K562 (cell line): Measurements from ENCODE around the gene ACSF3. TPM values are rescaled to one million over a fixed set of nuclear protein-coding genes. Genes with fewer than 3 reads are reported as not detected.
A peak's percentile ranks its signal among the peaks of the same experiment; 100 is the strongest.

Experiments
- ATAC-seq: fragments of 200-7000 bp; cut with Tn5 transposase; 3 replicates; pipeline ENCODE4 v1.9.1; 2020; ENCODE audit warnings: moderate library complexity
- BruUV-seq: library from RNA; stranded (reverse); fragments of 400-500 nt; replicated peaks from 2 replicates; lab custom pipeline; 2021; lab: Mats Ljungman, UMichigan
- CTCF ChIA-PET: fragments of 300-600 bp; formaldehyde crosslinking; extraction: SDS; loops from one replicate; lab custom pipeline; 2021; ENCODE audit warnings: low intra/inter-chr PET ratio; lab: Yijun Ruan, JAX
- POLR2A ChIA-PET: fragments of 300-600, 350-650 bp; sonication (Branson Sonifier 250); formaldehyde crosslinking; extraction: SDS; loops from one replicate; lab custom pipeline; 2021; ENCODE audit warnings: antibody characterized with exemption, inconsistent platforms; lab: Yijun Ruan, JAX
- DNase-seq, 4 experiments: peaks; one replicate each; pipeline versions ENCODE4 v3.0.0 to v3.0.0-alpha.2; 2011 to 2018; ENCODE audit warnings: low spot score in 3 of 4, mixed read lengths in 3 of 4; ENCODE audit errors: extremely low read depth in 1 of 4
- FAIRE-seq: peaks from 2 replicates; lab custom pipeline; 2011; peaks lifted over from hg19 to GRCh38; lab: Jason Lieb, UNC
- H2AFZ ChIP-seq: 2 replicates; pipeline ENCODE4 v1.6.0; 2011; ENCODE audit warnings: low read depth, low read length, control low read depth, inconsistent platforms
- H3K27ac ChIP-seq: fragments of 200-600 bp; 3 replicates; pipeline ENCODE4 v1.8.0; 2011; ENCODE audit warnings: low read depth, mild to moderate bottlenecking, control low read depth, inconsistent platforms, low read length, moderate library complexity, mixed read lengths; ENCODE audit errors: extremely low read depth
- H3K27me3 ChIP-seq, 2 experiments: fragments of 300-600 bp in 1 of 2; 2 replicates in 1 of 2; 3 replicates in 1 of 2; pipeline versions ENCODE4 v1.6.0 to v1.8.0; 2011; ENCODE audit warnings: inconsistent platforms in 2 of 2, low read length in 2 of 2, mild to moderate bottlenecking in 1 of 2, mixed read lengths in 1 of 2, moderate library complexity in 1 of 2; ENCODE audit not compliant: control insufficient read depth in 2 of 2, insufficient read depth in 2 of 2
- H3K36me3 ChIP-seq: fragments of 300-600 bp; 3 replicates; pipeline ENCODE4 v1.8.0; 2011; ENCODE audit warnings: mild to moderate bottlenecking, low read length, inconsistent platforms; ENCODE audit not compliant: control insufficient read depth, insufficient read depth
- H3K4me1 ChIP-seq, 2 experiments: fragments of 200-600 bp in 1 of 2; replicated peaks in 1 of 2; 2 replicates in 1 of 2; 3 replicates in 1 of 2; pipeline versions ENCODE4 v1.5.1 to v1.8.0; 2011; ENCODE audit warnings: inconsistent platforms in 2 of 2, low read length in 2 of 2, mild to moderate bottlenecking in 1 of 2, mixed read lengths in 1 of 2, moderate library complexity in 1 of 2; ENCODE audit not compliant: control insufficient read depth in 2 of 2, insufficient read depth in 2 of 2
- H3K4me2 ChIP-seq: 2 replicates; pipeline ENCODE4 v1.6.1; 2011; ENCODE audit warnings: low read length, control low read depth, inconsistent platforms, mixed read lengths; ENCODE audit not compliant: insufficient read depth
- H3K4me3 ChIP-seq: fragments of 200-600 bp; sonication (generic), shearing (Covaris generic); 2 replicates; pipeline ENCODE4 v1.5.1; 2016; ENCODE audit warnings: control low read depth, inconsistent platforms
- H3K79me2 ChIP-seq: fragments of 200-600 bp; 3 replicates; pipeline ENCODE4 v1.8.0; 2011; ENCODE audit warnings: low read length, inconsistent platforms; ENCODE audit not compliant: control insufficient read depth, insufficient read depth
- H3K9ac ChIP-seq, 2 experiments: 2 replicates each; pipeline versions ENCODE4 v1.6.0 to v1.6.1; 2011; ENCODE audit warnings: low read depth in 2 of 2, low read length in 2 of 2, control low read depth in 1 of 2, inconsistent platforms in 1 of 2, mild to moderate bottlenecking in 1 of 2, mixed read lengths in 1 of 2; ENCODE audit not compliant: insufficient read depth in 1 of 2
- H3K9me1 ChIP-seq: one replicate; pipeline ENCODE4 v1.6.0; 2011; ENCODE audit warnings: inconsistent platforms, mild to moderate bottlenecking, low read length, moderate library complexity; ENCODE audit not compliant: control insufficient read depth, insufficient read depth
- H3K9me3 ChIP-seq: replicated peaks from 2 replicates; pipeline ENCODE4 v1.5.1; 2011; ENCODE audit warnings: low read depth, low read length, inconsistent platforms; ENCODE audit not compliant: control insufficient read depth, insufficient read depth
- H4K20me1 ChIP-seq: replicated peaks from 2 replicates; pipeline ENCODE4 v1.6.1; 2011; ENCODE audit warnings: low read length, inconsistent platforms, mixed read lengths; ENCODE audit not compliant: control insufficient read depth, insufficient read depth
- WGBS: fragments of 100-300 bp; shearing (Covaris generic); methylation state at CpG from one replicate; pipeline ENCODE4 v1.1.6; 2016; ENCODE audit warnings: low coverage, mixed read lengths; ENCODE audit not compliant: insufficient coverage; ENCODE audit errors: missing lambda C conversion rate; 5-methylcytosine and 5-hydroxymethylcytosine counted together
- in situ Hi-C: fragments of 300-500 bp; cut with MboI; formaldehyde crosslinking; loops from 4 replicates; pipeline ENCODE4 v1.15.0; 2018; ENCODE audit warnings: inconsistent platforms, mixed read lengths
- intact Hi-C: fragments of 100-400 bp; cut with micrococcal nuclease; formaldehyde crosslinking; loops from 2 replicates; pipeline ENCODE4 v1.14.2; 2022
- polyA plus RNA-seq, 8 experiments: library from polyadenylated mRNA; depleted of rRNA in 4 of 8; stranded (reverse) in 5 of 8; unstranded in 3 of 8; fragments of >200 nt; fragmentation: Nextera tagmentation in 2 of 8; fragmentation: Illumina TruSeq in 1 of 8; extraction: Ambion mirVana in 2 of 8; extraction: Trizol in 1 of 8; gene quantifications; 2 replicates each; pipeline versions ENCODE4 v1.2.1 to v1.2.3, GENCODE V29; 2011 to 2014; ENCODE audit warnings: inconsistent platforms in 1 of 8, missing spikeins in 1 of 8
- total RNA-seq, 7 experiments: library from RNA; depleted of rRNA in 6 of 7; stranded (reverse); fragments of >200 nt in 6 of 7; fragmentation: Illumina TruSeq in 2 of 7; extraction: Trizol in 2 of 7; gene quantifications; 2 replicates each; pipeline versions ENCODE4 v1.2.1 to v1.2.3, GENCODE V29; 2011 to 2021; ENCODE audit warnings: low replicate concordance in 1 of 7
- TF ChIP-seq, protein P1 (sequence below), 2 experiments: IDR thresholded peaks; 2 replicates each; pipeline ENCODE4 v1.6.1; 2011; ENCODE audit warnings: borderline replicate concordance in 1 of 2, control low read depth in 1 of 2, low read depth in 1 of 2, low read length in 1 of 2, mild to moderate bottlenecking in 1 of 2, mixed read lengths in 1 of 2, moderate library complexity in 1 of 2; ENCODE audit not compliant: insufficient read depth in 1 of 2, insufficient read length in 1 of 2, poor library complexity in 1 of 2, severe bottlenecking in 1 of 2; ENCODE audit errors: extremely low read depth in 1 of 2
- TF ChIP-seq, protein P2 (sequence below): sonication (generic); formaldehyde crosslinking; IDR thresholded peaks from 2 replicates; pipeline ENCODE4 v1.8.0; 2022; ENCODE audit warnings: missing genetic modification reagents, mild to moderate bottlenecking, moderate library complexity, borderline replicate concordance

The ACSF3 gene
- total and polyA plus RNA-seq, 9 of the 15 experiments (the other 6 are each of a cell fraction or from before 2014, with no cell fraction given), result 0.77 to 32.8 (median 14.7) TPM

DNA sequence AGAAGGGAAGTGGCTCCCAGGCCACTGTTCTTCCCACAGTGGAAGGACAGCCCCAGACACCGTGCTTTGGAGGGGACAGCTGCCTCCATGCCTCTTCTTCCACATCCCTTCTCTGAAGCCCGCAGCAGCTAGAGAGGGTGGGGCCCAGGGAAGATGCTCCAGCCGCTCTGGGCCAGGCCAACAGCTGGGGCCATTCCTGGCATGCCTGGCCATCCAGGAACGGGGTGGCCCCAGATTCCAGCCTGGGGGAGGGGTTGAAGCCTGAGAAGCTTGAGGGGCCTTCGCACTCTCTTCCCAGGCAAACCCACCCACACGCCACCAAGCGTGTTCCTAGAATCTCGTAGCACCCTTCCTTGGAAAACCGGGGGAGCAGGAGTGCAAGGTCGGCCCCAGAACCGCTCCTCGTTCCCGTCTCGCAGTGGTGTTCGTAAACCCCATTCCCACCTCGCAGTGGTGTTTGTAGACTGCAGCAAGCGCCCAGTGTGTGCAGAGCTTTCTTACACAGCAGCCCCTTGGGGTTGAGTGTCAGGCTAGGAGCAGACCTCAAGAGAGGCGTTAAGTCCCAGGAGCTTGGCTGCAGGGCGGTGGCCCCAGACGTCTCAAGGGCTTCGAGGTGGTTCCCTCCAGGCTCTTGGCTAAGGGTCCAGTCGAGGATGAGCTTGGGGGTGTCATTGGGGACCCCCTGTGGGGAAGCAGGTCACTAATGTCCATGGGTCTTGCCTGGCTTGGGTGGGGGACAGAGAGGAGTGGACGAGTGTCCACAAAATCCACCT, 80.6 kb downstream of the ACSF3 start:
- H3K79me2 ChIP-seq, result no peaks in the 10 kb centered on the region
- ChIA-PET POLR2A (interaction anchor here (0.7 to 1.6 kb wide), 5 partner anchors 9 to 464 kb away, joined by 3 to 6 read pairs (median 3); no protein-coding TSS in a partner anchor), CTCF (no interaction called here)
- H3K27me3 ChIP-seq, result peaks cover 0 to 34% of the 10 kb centered on the region in 2 experiments; a peak in 2 of 5 replicates
- no peaks in the 10 kb centered on the region for H3K9me3 ChIP-seq
- in situ Hi-C loops, result no loop called here
- BruUV-seq, result no TSS peak
- intact Hi-C loops, result no loop called here
- no peak overlapping the region for H3K4me2 ChIP-seq
- H3K4me1 ChIP-seq, result peaks cover 10 to 91% of the 10 kb centered on the region in 2 experiments; a peak in 4 of 5 replicates
- H3K4me3 ChIP-seq, result no peak overlapping the region
- TF ChIP-seq, protein P1, sequence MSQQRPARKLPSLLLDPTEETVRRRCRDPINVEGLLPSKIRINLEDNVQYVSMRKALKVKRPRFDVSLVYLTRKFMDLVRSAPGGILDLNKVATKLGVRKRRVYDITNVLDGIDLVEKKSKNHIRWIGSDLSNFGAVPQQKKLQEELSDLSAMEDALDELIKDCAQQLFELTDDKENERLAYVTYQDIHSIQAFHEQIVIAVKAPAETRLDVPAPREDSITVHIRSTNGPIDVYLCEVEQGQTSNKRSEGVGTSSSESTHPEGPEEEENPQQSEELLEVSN (IDR thresholded peaks at IDR 0.05; ENCODE audit: borderline replicate concordance in 1 of 2, extremely low read depth in 1 of 2, insufficient read depth in 1 of 2, insufficient read length in 1 of 2, low read depth in 1 of 2, low read length in 1 of 2, poor library complexity in 1 of 2, severe bottlenecking in 1 of 2), result peak in 1 of 2 experiments; percentile 30
- TF ChIP-seq, protein P2, sequence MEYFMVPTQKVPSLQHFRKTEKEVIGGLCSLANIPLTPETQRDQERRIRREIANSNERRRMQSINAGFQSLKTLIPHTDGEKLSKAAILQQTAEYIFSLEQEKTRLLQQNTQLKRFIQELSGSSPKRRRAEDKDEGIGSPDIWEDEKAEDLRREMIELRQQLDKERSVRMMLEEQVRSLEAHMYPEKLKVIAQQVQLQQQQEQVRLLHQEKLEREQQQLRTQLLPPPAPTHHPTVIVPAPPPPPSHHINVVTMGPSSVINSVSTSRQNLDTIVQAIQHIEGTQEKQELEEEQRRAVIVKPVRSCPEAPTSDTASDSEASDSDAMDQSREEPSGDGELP (CRISPR knock-in tag), result no peak
- H3K27ac ChIP-seq, result no peak overlapping the region
- H4K20me1 ChIP-seq, result peaks cover 3% of the 10 kb centered on the region; the same call in 1 of the 2 replicates
- no peaks in the 10 kb centered on the region for H3K36me3 ChIP-seq
- ATAC-seq (no peak), DNase-seq (peak in 1 of 4 experiments; percentile 26), FAIRE-seq (peak; percentile 15)
- no peak overlapping the region for H2AFZ ChIP-seq
- no peaks in the 10 kb centered on the region for H3K9me1 ChIP-seq
- 10% methylated on average over 23 of the region's 23 CpGs for WGBS
- 0 out of 4 replicates have a peak overlapping the region, but pooled peaks of 1 of the 2 experiments have one; percentile 26 for H3K9ac ChIP-seq
